ENCODE results near the gene MXRA5.

DNA sequence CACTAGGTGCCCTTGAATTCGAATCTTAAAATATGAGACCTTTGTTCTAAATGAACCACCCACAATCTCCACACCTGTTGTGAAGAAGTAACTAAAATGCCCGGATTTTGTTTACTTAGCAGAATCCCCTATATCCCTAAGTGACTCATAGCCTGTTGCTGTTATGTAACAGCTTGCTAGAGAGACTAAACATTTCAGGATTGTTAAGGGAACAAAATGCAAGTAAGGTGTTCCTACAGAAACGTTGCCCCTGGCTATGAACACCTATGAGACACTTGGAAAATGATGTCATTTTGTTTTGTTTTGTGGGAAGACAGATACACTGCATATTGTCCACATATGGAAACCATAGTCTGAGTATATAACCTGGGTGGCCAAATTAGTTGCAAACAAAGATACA is 24.2 kb upstream of the MXRA5 start:
- no peak for TF ChIP-seq CTCF (conservative IDR thresholded peaks at IDR 0.05)
- no peak for TF ChIP-seq ZFX (IDR thresholded peaks at IDR 0.05)
